ENCODE measurements around the gene SLC25A30. TPM values are rescaled to one million over a fixed set of nuclear protein-coding genes. Genes with fewer than 3 reads are reported as not detected.

Gene SLC25A30
- total and polyA plus RNA-seq, 7 donors, result 6.2 to 69.8 (median 42.8) TPM

Other genes starting within 250 kb of the SLC25A30 start
- gene KCTD4, start 217.3 kb downstream of the SLC25A30 start, total RNA-seq, result not detected
- under 1 TPM in 1 of 3 donors, not detected in 2; 0.08 TPM for gene KCTD4, start 217.3 kb downstream of the SLC25A30 start, polyA plus RNA-seq
- gene TPT1, start 77.2 kb downstream of the SLC25A30 start, total RNA-seq, result over 10,000 TPM in 3 of 4 donors, 1,000 to 10,000 TPM in 1; 7,807 to 12,417 (median 11,452) TPM
- over 10,000 TPM; 17,732 to 19,074 (median 18,570) TPM for gene TPT1, start 77.2 kb downstream of the SLC25A30 start, polyA plus RNA-seq
- 10 to 100 TPM; 10.1 to 18.5 (median 13.8) TPM for gene COG3, start 46.6 kb upstream of the SLC25A30 start, total RNA-seq
- 10 to 100 TPM in 2 of 3 donors, 1 to 10 TPM in 1; 7.5 to 19.1 (median 13.2) TPM for gene COG3, start 46.6 kb upstream of the SLC25A30 start, polyA plus RNA-seq
- gene ERICH6B, start 197.4 kb upstream of the SLC25A30 start, total RNA-seq, result not detected
- not detected for gene ERICH6B, start 197.4 kb upstream of the SLC25A30 start, polyA plus RNA-seq

Data from psoas muscle (tissue), 7 donors.